ENCODE results near the gene DENND6B.

- no peak for TF ChIP-seq CTCF (IDR thresholded peaks at IDR 0.05)
- no peak for TF ChIP-seq EZH2phosphoT487 (IDR thresholded peaks at IDR 0.05)
- TF ChIP-seq EZH2 (IDR thresholded peaks at IDR 0.05) = no peak
Measured at GRCh38 chr22:50318698-50319411, 8.0 kb downstream of the DENND6B start.

Measured in neural progenitor cell (in vitro differentiated cells).